Left renal pelvis (tissue), 4 donors: ENCODE results near the gene HMCN2. TPM values are rescaled to one million over a fixed set of nuclear protein-coding genes. Genes with fewer than 3 reads are reported as not detected.

ENCODE experiments used
- DNase-seq, 4 donors: peaks; one replicate each; pipeline ENCODE4 v3.0.0-alpha.2; 2013; ENCODE audit warnings: low read depth in 4 of 4, low spot score in 3 of 4
- polyA plus RNA-seq, 4 donors: library from polyadenylated mRNA; unstranded; fragments of 120-200 nt; gene quantifications; one replicate each; pipeline ENCODE4 v1.2.1, GENCODE V29; 2013; ENCODE audit not compliant: insufficient read length in 4 of 4

The HMCN2 gene
- polyA plus RNA-seq, 4 donors, result 0.40 to 1.7 (median 1.1) TPM

DNA sequence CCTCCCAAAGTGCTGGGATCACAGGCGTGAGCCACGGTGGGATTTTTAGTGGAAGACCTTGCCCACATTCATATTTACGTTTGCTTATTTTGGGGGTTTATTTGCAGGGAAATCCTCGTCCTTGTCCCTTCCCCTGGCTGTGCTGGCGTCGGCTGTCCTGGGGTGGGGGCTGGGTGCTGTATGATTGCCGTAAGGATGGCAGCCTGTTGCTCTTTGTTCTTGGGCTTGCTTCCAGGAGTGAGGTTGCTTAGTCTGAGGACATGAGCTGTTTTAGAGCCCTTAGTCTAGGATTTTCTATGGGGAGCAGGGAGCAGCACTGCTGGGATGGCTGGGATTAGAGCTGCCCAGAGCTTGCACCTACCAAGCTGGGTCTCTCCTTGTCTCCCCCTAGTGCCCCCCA, 93.4 kb downstream of the HMCN2 start:
- no peak for DNase-seq

DNA sequence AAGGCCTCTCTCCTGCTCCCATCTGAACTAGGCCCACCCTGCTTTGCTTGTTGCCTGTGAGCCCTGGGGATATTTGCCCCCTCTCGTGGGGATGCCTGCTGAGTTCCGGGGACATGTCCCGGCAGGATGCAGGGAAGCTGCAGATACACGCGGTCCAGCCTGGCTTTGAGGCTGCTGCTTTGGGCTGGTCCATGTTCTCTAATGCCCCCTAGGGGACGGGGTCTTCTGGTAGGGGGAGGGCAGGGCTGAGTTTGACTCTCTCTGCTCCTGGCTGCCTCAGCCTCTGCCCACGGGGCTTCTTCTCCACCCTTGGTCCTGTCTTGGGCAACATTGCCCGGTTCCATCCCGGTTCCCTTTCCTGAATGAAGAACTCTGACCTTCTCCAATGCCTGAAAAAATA, 94.3 kb downstream of the HMCN2 start:
- DNase-seq, result no peak

DNA sequence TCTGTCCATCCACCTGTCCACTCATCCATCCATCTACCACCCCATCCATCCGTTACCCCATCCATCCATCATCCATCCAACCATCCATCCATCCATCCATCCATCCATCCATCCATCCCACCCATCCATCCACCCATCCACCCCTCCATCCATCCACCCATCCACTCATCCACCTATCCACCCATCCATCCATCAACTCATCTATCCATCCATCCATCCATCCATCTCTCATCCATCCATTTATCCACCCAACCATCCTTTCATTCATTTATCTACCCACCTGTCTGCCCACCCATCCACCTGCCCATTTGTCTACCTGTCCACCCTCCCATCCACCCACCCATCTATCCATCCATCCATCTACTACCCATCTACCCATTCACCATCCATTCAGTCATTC, 95.1 kb downstream of the HMCN2 start:
- no peak for DNase-seq

DNA sequence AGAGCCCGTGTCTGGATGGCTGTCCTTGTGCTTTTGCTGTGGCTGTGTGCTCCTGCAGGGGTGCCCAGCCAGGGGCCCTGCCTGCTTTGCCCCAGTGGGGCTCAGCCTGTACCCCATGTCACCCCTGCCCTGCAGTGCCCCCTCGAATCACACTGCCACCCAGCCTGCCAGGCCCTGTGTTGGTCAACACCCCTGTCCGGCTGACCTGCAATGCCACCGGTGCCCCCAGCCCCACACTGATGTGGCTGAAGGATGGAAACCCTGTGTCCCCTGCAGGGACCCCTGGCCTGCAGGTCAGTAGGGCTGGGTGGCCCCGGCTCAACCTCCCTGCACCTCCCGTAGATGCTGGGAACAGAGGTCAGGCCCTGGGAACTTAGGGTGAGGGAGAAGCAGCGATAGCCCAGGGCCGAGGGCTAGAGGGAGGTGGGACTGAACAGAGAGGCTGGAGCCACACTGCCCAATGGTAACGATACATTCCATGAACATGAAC, 96.4 kb downstream of the HMCN2 start:
- no peak for DNase-seq

DNA sequence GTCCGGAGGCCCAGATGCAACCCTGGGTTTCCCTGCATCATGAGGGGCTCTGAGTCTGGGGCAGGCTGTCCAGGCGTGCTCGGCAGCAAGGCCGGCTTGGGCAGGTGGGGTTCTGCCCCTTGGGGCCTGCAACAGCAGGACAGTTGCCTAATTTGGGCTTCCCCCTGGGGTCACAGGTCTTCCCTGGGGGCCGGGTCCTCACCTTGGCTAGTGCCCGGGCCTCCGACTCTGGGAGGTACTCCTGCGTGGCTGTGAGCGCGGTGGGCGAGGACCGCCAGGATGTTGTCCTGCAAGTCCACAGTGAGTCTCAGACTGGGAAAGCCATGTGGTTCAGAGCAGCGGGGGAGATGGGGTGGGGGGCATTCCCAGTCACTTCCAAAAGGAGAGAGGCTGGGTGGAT, 97.1 kb downstream of the HMCN2 start:
- no peak for DNase-seq

DNA sequence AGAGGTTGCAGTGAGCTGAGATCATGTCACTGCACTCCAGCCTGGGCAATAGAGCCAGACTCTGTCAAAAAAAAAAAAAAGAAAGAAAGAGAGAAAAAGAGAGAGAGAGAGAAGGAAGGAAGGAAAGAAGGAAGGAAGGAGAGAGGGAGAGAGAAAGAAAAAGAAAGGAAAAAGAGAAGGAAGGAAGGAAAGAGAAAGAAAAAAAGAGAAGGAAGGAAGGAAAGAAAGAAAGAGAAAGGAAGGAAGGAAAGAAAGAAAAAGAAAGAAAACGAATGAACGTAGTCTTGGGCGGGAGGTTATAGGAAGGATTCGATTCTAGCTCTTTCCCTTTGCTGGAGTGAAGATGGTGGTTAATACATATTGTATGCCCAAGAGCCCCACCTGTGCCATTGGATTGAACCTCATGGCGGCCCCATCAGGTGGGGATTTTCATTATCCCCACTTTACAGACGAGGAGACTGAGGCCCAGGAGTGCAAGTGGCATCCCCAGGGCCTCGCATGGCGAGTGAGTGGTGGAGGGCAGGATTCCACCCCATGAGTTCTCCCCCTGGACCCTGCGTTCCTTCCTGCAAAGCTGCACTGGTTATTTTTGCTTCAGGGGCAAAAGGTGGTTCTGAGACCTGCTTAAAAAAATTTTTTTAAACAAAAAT, 98.3 kb downstream of the HMCN2 start:
- no peak for DNase-seq

DNA sequence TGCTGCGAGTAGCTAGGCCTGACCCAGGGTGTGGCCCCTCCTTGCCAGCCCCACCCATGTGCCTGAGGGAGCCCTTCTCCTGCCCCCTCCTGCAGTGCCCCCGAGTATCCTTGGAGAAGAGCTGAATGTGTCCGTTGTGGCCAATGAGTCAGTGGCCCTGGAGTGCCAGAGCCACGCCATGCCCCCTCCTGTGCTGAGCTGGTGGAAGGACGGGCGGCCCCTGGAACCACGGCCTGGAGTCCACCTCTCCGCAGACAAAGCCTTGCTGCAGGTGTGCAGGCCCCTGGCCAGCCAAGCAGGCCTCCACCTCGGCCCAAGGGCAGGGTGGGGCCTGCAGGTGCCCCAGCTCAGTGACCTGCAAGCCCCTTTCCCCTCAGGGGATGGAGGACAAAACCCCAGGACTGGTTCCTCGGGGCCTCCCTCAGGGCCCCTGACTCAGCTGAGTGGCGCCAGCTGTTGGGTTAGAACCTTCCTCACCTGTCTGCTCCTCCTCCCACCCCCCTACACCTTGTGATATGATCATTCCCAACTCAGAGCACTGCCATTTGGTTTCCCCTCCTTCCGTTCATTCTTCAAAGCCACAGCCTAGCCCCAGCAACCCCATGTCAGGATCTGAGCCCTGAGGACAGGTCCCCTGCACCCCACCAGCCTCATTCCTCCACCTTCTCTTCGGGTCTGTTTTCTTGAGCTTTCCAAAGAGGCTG, 99.2 kb downstream of the HMCN2 start:
- DNase-seq, result no peak

DNA sequence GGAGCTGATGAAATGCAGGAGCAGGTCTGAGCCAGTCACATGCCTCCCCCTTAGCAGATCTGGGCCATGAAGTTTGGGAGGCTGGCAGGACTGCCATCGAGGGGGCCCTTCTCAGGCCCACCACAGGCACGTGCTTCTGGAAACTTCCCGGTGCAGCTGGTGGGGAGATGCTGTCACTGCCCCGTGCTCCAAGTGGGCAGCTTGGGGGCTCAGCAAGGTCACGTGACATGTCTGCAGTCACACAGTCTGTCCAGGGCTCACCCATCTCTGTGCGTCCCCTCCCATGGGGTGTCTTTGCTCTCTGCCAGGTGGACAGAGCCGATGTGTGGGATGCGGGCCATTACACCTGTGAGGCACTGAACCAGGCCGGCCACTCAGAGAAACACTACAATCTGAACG, 99.8 kb downstream of the HMCN2 start:
- DNase-seq, result no peak

DNA sequence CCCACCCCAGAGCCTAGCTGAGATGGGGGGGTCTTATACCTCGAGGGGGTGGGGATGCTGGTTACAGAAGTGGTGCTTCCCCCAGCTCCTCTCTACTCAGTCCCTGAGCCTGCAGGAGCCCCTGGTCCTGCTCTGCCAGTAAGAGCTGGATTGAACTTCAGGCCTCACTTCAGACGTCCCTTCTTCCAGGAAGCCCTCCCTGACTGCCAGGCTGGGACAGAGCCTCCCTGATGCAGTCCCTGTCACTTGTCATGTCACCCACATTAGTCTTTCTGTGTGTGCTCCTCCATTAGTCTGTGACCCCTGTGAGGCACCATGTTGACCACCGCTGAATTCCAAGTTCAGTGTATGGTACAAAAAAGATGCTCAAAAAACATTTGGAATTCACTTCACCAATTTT, 100.5 kb downstream of the HMCN2 start:
- no peak for DNase-seq

DNA sequence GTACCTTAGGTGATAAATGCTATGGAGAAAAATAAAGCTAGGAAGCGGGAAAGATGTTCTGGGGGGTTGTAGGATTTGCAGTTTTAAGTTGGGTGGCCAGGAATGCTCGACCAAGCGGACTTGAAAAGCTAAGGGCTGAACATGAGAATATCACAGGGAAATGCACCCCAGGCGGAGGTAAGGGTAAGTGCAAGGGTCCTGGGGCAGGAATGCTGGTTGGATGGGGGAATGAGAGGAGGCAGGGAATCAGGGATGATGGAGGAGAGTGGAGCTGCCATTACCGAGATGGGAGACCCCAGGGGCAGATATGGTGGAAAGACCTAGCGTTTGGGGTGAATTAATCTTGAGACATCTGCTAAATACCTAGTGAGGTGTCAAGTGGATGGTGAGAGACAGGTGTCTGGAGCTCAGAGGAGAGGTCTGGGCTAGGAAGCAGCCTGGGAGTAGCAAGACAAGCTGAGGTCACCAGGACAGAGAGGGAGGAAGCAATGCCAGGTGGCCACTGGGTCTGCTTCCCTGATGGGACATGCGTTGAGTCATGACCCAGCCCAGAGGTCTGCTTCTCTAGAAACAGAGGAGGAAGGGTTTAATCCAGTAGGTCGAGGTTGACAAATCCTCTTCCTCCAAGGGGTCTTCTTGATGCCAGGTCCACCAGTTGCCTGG, 101.5 kb downstream of the HMCN2 start:
- no peak for DNase-seq

DNA sequence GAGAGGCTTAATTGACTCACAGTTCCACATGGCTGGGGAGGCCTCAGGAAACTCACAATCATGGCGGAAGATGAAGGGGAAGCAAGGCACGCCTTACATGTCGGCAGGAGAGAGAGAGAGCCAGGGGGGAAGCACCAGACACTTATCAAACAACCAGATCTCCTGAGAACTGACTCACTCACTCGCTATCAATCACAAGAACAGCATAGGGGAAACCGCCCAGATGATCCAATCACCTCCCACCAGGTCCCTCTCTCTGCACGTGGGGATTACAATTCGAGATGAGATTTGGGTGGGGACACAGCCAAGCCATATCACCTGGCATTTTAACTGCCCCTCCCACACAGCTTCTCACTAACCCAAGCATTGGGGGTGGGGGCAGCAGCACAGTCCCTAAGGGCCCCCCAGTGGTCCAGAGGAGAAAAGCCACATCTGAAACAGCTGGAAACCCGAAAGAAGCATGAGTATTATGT, 103.1 kb downstream of the HMCN2 start:
- DNase-seq, result no peak

DNA sequence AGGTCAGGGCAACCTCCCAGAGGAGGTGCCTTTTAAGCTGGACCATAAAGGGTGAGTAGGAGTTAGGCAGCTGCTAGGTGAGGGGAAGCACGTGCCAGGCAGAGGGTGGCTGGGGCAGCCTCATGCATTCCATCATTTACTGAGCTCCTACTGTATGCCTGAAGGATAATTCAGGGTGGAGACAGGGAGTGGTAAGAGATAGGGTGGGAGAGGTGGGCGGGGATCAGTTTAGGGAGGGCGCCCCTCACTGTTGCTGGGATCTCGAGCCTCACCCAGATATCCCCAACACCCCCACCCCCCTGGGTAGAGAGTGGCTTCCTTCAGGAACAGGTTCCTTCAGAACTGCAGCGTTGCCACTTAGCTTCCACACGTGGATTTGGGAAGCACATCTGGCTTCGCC, 104.7 kb downstream of the HMCN2 start:
- no peak for DNase-seq

DNA sequence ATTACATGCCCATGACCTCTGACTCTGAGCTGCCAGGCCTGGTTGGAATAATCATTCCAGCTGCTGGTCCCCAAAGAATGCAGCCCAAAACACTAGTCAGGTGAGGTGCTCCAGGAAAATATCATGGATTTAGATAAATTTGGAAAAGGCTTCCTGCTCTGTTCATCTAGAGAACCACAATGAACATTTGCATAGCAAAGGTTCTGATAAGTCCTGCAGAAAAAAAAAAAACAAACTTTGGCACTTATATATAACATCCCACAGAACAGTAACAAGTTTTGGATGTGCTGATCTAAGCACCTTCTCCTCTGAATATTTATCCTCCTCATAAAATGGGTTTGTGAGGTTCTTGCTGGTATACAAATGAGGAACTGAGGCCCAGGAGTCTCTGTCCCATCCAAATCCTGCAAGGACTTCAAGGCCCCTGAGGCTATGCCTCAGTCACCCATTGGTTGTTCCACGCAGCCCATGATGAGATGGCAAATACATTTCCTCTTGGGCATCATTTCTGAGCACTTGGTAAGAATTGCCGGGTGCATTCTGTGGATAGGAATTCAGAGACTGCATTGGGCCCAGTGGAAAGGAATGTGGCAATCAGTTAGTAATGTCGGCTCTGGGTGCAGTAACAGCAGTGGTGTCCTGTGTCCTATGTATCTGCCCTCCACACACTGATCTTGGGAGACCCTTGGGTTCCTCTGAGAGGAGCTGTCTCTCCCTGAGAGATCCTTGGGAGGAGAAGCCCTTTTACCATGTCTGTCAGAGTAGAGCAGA, 105.8 kb downstream of the HMCN2 start:
- no peak for DNase-seq

DNA sequence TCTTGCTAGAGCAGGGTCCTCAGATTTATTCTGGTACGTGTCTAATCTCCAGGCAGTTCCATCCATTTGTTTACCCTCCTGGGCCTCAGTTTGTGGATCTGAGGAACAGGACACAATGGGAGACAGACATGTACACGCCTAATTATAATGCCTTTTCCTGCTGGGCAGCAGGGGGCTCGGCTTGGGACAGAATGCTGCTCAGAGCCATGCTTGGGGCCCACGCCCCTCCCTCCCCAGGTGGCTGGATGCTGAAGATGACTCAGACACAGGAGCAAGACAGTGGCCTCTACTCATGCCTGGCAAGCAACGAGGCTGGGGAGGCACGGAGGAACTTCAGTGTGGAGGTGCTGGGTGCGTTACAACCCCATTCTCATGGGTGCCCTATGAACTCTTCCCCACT, 106.5 kb downstream of the HMCN2 start:
- DNase-seq, result no peak

DNA sequence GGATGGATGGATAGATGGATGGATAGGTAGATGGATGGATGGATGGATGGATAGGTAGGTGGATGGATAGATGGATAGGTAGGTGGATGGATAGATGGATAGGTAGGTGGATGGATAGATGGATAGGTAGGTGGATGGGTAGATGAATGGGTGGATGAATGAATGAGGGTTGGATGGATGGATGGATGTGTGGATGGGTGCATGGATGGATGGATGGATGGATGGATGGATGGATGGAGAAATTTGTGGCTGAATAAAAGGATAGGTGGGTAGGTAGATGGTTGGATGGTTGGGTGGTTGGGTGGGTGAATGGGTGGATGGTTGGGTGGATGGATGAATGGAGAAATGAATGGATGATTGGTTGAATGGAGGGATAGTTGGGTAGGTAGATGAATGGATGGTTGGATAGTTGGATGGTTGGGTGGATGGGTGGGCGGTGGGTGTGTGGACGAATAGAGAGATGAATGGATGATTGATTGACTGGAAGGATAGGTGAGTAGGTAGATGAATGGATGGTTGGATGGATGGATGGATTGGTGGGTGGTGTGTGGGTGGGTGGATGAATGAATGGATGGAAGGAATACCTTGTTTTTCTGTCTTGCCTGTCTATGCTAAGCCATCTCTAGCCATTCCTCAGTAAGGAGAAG, 108.2 kb downstream of the HMCN2 start:
- DNase-seq, result no peak

DNA sequence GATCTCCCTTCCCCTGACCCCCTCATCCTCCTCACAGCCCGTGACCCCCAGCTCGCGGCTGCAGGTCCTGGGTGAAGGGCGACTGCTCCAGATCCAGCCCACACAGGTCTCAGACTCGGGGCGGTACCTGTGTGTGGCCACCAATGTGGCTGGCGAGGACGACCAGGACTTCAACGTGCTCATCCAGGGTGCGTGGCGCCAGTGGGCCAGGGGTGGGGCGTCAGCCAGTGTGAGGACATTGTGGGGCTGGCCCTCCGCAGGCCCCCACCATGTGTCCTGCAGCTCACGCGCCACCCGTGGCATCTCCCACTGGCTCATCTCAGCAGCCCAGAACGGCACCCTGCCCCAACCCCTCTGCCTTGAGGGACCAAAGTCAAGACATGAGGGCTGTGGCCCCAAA, 112.1 kb downstream of the HMCN2 start:
- no peak for DNase-seq

DNA sequence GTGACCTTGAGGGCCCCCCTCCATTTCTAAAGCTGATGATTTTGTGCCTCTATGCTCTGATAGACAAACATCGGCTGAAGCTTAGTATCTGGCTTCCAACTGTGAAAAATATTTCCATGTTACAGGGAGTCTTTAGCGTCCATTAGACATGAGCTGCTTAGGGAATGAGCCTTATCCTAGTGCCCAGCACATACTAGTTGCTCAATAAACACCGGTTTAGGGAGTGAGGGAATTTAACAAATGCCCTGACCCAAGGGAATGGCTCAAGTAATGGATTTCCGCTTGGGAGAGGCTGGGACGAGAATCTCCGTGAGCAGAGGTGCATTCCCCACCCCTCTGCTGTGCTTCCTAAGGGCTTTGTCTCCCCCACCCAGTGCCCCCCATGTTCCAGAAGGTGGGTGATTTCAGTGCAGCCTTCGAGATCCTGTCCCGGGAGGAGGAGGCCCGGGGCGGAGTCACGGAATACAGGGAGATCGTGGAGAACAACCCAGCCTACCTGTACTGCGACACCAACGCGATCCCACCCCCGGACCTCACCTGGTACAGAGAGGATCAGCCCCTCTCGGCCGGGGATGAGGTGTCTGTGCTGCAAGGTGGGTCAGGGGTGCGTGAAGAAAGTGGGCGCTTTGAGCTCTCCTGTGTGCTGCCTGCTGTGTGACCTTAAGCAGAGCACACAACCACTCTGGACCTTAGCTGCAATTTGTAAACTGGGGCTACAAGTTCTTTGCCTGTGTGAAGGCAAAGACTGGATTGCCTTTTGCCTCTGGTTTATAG, 113.5 kb downstream of the HMCN2 start:
- DNase-seq, result no peak

DNA sequence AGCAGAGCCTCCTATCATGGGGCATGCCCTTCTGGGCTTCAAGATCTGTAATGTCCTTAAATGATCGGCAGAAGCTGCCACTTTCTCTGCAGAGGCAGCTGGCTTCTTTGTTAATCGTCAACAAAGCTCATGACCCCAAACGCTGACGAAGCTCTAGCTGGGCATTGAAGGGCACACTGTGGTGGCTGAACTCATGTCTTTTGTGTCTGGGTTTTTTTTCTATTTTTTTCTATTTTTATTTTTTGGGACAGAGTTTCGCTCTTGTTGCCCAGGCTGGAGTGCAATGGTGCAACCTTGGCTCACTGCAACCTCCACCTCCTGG, 114.0 kb downstream of the HMCN2 start:
- DNase-seq, result no peak

DNA sequence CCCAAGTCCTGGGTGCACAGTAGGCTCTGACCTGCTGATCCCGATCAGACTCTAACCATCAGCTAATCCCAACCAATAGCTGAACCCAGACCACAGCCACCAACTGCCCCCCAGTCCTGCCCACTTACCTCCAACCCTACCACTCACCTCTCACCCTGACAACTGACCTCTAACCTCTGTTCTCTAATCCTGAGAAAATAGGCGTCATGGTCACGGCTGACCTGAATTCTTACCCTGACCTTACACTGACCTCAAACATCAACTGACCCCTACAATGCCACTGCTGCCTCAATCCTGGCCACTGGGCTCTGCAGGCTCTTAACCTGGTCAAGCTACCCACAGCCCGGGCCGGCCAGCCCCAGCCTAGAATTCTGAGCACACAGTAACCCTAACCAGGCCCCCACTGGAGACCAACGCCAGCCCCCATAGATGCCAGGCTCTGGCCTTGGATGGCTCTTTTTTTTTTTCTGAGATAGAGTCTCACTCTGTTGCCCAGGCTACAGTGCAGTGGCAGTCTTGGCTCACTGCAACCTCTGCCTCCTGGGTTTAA, 115.4 kb downstream of the HMCN2 start:
- no peak for DNase-seq

DNA sequence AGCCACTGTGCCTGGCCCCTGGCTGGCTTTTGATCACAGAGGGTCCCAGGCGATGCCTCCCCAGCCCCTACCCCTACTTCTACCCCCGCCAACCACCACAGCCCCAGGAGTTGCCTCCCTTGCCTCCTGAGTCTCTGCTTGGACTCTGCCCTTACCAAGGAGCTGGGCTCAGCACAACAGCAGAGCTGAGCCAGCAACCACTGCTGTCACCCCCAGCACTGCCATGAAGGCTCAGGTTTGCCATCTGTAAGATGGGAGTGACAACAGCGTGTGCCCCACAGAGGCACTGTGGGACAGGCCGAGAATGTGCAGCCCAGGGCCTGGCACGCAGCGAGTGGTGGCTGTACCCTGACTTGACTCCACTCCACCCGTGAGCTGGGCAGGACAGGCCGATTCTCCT, 116.1 kb downstream of the HMCN2 start:
- no peak for DNase-seq
